Cardiac fibroblast (primary cell): ENCODE measurements around the gene HLA-DRA.

Experiments
- DNase-seq, 2 donors: peaks; one replicate each; pipeline versions ENCODE4 v3.0.0 to v3.0.0-alpha.2; 2010; ENCODE audit warnings: low read depth in 2 of 2
- H3K4me3 ChIP-seq, 2 donors: replicated peaks in 1 of 2; 1 replicate in 1 of 2; 2 replicates in 1 of 2; pipeline ENCODE4 v1.5.1; 2011; ENCODE audit warnings: low read depth in 2 of 2, low read length in 2 of 2, mild to moderate bottlenecking in 2 of 2, moderate library complexity in 1 of 2
- TF ChIP-seq, protein P1 (sequence below): IDR thresholded peaks from one replicate; pipeline ENCODE4 v1.5.1; 2011; ENCODE audit warnings: low read depth, mild to moderate bottlenecking, low read length, inconsistent platforms

The HLA-DRA gene

GRCh38 chr6:32402812-32403211, 36.9 kb upstream of the HLA-DRA start:
- H3K4me3 ChIP-seq, result no peak overlapping the region
- DNase-seq, result no peak
- TF ChIP-seq, protein P1, sequence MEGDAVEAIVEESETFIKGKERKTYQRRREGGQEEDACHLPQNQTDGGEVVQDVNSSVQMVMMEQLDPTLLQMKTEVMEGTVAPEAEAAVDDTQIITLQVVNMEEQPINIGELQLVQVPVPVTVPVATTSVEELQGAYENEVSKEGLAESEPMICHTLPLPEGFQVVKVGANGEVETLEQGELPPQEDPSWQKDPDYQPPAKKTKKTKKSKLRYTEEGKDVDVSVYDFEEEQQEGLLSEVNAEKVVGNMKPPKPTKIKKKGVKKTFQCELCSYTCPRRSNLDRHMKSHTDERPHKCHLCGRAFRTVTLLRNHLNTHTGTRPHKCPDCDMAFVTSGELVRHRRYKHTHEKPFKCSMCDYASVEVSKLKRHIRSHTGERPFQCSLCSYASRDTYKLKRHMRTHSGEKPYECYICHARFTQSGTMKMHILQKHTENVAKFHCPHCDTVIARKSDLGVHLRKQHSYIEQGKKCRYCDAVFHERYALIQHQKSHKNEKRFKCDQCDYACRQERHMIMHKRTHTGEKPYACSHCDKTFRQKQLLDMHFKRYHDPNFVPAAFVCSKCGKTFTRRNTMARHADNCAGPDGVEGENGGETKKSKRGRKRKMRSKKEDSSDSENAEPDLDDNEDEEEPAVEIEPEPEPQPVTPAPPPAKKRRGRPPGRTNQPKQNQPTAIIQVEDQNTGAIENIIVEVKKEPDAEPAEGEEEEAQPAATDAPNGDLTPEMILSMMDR, result no peak

DNA sequence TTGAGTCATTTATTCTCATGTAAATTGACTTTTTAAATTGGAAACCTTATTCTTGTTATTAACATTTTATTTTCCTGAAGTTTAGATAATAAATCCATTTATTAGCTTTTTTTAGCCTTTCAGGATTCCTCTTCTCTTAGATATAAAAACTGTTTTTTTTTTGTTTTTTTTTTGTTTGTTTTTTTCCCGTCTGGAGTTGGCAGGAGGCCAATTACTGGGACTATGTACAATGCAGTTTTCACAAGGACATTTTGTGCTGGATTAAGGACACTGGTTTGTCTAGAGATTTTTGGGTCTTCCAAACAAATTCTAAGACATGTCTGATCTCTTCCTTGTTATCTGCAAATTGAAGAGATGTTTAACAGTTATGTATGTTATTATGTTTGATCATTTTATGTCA, 34.0 kb upstream of the HLA-DRA start:
- no peak for DNase-seq
- H3K4me3 ChIP-seq, result no peak overlapping the region
- TF ChIP-seq, protein P1, result no peak

GRCh38 chr6:32406197-32406596, 33.5 kb upstream of the HLA-DRA start:
- DNase-seq, result no peak
- TF ChIP-seq, protein P1, result no peak

DNA sequence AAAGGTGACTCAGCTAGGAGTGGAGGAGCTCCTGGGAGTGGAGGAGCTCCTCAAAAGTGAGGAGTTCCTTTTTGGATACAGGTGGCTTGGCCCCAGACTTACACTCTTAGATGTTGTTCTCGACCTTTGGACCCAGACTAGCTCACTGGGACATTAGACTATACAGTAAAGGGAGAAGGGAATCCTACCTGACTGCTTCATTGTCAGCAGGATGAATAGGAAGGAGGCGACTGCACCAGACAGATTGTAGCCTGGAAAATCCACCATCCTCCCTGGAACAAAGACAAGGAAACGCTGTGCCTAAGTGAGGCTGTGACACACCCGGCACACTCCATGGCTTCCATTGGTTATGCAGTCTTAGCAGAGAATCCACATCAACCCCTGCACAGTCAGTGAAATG, 32.8 kb upstream of the HLA-DRA start, which contains the start of gene BTNL2:
Gene BTNL2 (minus strand): TSS at position 325 of the 400 bp plus-strand sequence. CDS start 58 bp downstream, at position 267.
- no peak within 1 kb of the TSS for H3K4me3 ChIP-seq
- no peak for DNase-seq
- TF ChIP-seq, protein P1, result no peak

More at GRCh38 chr6:32406197-32406596, 33.5 kb upstream of the HLA-DRA start:
- no peak overlapping the region for H3K4me3 ChIP-seq

DNA sequence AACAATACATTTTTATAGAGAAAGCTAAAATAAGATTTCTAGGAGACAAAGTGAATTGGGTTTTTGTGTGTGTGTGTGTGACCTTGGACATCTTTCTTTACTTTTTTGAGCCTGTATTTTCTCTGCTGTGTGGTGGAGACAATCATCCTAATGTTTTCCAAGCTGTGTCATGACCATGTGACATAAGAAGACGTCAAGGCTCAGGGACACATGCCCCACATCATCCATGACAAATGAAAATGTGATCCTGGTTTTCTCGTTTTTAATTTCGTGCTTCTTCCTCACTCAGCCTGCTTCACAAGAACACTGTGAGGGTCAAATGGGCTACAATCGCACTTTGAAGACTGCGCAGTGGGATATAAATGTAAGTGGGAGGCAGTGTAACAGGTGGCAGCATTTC, 28.8 kb upstream of the HLA-DRA start:
- no peak for DNase-seq
- no peak overlapping the region for H3K4me3 ChIP-seq
- TF ChIP-seq, protein P1, result no peak

GRCh38 chr6:32411566-32412327, 27.9 kb upstream of the HLA-DRA start:
- no peak for DNase-seq
- TF ChIP-seq, protein P1, result no peak
- no peak overlapping the region for H3K4me3 ChIP-seq
